Measurements from ENCODE around the gene VOPP1. TPM values are rescaled to one million over a fixed set of nuclear protein-coding genes. Genes with fewer than 3 reads are reported as not detected.
"Not testable (repeated sequence)": the region's sequence is repeated elsewhere in the genome, so short reads cannot be mapped to it uniquely, and the experiment has no call there.

VOPP1 gene
- total RNA-seq, 1 donor from 2014 or later: 90.6 TPM

DNA sequence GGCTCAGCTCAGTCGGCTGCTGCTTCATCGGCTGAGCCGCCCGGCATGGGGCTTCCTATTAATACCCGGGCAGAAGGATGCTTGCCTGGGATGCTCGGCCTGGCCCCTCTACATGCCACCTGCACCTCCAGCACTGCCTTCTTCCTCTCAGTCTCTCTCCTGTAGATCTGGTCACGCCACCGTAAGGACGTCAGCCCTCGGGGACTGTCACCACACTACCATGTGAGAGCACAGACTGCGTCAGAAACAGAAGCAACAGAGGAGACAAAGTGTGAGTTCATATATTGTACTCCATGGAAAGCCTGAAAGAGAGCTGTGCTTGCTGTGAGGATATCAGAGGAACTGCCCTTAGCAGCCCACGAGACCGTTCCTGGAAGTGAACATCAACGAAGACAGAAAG, 99.9 kb downstream of the VOPP1 start:
- H3K27me3 Mint-ChIP-seq; H3K9me3 Mint-ChIP-seq; H3K27ac Mint-ChIP-seq; DNase-seq; H3K4me3 Mint-ChIP-seq; intact Hi-C loops (cut with micrococcal nuclease): not testable (repeated sequence)
- H3K36me3 Mint-ChIP-seq (ENCODE audit: low read depth): peaks cover 34% of the 10 kb centered on the region
- H3K4me1 Mint-ChIP-seq: peaks cover 64% of the 10 kb centered on the region

DNA sequence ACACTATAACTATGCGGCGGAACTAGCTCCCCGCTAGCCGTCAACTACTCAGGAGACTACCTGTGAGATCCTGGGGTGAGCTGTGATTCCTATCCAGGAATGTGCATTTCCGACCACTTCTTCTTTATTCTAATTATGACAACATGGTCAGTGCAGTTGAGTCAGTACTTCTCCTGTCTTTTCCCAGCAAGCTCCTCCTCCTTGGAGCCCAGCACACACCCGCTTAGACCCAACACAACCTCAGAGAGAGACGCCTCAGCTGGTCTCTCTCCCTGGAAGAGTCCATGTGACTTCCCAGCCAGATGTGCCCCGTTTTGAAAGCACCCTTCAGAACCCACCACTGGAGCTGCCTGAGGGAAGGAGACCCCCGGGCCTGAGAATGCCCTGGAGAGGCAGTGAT, 100.7 kb downstream of the VOPP1 start:
- H3K27me3 Mint-ChIP-seq; intact Hi-C loops (cut with micrococcal nuclease); H3K4me3 Mint-ChIP-seq; H3K9me3 Mint-ChIP-seq; H3K27ac Mint-ChIP-seq; DNase-seq: not testable (repeated sequence)
- H3K36me3 Mint-ChIP-seq (ENCODE audit: low read depth): peaks cover 35% of the 10 kb centered on the region
- H3K4me1 Mint-ChIP-seq: peaks cover 60% of the 10 kb centered on the region

DNA sequence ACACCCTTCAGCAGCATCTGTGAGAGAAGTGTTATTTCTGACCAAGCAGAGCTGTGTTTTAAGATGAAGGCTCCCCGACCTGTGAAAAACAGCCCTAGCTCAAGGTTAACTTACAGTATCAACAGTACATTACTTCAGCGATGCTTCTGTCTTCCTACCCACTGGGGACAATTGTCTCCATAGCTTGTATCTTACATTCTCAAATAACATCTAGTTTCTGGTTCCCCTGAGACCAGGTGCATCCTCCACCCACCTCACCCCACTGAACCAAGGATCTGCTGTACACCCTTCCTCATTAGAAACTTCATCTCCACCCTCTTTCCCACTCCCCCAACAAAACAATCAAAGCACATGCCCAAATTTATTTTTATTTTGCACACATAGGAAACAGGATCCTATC, 102.0 kb downstream of the VOPP1 start:
- peak overlapping the region; percentile 47 for H3K27ac Mint-ChIP-seq
- H3K4me3 Mint-ChIP-seq: peak overlapping the region; percentile 39
- H3K27me3 Mint-ChIP-seq: no peaks in the 10 kb centered on the region
- H3K36me3 Mint-ChIP-seq (ENCODE audit: low read depth): peaks cover 44% of the 10 kb centered on the region
- no peaks in the 10 kb centered on the region for H3K9me3 Mint-ChIP-seq
- intact Hi-C loops (cut with micrococcal nuclease): no loop called here
- peaks cover 52% of the 10 kb centered on the region for H3K4me1 Mint-ChIP-seq
- no peak for DNase-seq

DNA sequence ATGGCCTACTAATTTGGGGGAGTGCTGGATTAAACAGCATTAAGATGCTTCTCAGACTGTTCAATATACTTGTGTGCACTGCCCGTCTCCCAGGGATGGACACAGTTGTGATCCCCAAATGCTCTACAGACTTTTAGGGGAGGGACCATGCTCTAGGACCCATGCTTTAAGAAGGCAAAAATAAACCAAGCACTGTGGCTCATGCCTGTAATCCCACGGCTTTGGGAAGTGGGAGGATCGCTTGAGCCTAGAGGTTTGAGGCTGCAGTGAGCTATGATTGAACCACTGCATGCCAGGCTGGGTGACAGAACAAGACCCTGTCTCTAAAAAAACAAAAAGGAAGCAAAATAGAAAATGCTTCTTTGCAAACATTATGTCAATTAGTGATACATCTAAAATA, 102.6 kb downstream of the VOPP1 start:
- H3K27ac Mint-ChIP-seq: peak overlapping the region; percentile 58
- DNase-seq: no peak
- peaks cover 47% of the 10 kb centered on the region for H3K36me3 Mint-ChIP-seq (ENCODE audit: low read depth)
- peaks cover 47% of the 10 kb centered on the region for H3K4me1 Mint-ChIP-seq
- intact Hi-C loops (cut with micrococcal nuclease): loop anchor here (2.0 kb wide), 1 partner anchor 65 kb away; no protein-coding TSS in a partner anchor
- H3K9me3 Mint-ChIP-seq: no peaks in the 10 kb centered on the region
- H3K4me3 Mint-ChIP-seq: peak overlapping the region; percentile 34
- no peaks in the 10 kb centered on the region for H3K27me3 Mint-ChIP-seq

DNA sequence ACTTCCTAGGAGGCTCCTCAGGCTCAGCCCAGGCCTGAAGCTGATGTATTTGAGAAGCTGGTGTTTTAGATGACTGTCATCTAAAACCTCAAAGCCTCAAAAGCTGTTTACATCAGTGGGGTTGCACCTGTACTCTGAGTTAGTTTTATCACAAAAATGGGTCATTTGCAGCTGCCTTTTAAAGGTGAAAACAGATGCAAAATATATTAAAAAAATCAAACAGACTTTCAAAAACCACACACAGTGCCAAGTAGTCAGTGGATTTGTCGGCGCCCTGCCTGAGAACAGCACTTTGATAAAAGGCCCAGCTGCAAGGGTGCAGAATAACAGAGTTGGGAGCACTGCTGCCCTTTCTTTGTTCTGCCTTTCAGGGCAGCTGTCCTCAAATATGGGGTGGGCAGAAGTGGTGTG, 103.0 kb downstream of the VOPP1 start:
- Mint-ChIP-seq H3K4me1 (peaks cover 45% of the 10 kb centered on the region), H3K27me3 (no peaks in the 10 kb centered on the region), H3K36me3 (ENCODE audit: low read depth) (peaks cover 50% of the 10 kb centered on the region), H3K4me3 (peak overlapping the region; percentile 34), H3K27ac (peak overlapping the region; percentile 80), H3K9me3 (no peaks in the 10 kb centered on the region)
- peak; percentile 80 for DNase-seq
- intact Hi-C loops (cut with micrococcal nuclease): loop anchor here (2.0 kb wide), 1 partner anchor 66 kb away; no protein-coding TSS in a partner anchor

DNA sequence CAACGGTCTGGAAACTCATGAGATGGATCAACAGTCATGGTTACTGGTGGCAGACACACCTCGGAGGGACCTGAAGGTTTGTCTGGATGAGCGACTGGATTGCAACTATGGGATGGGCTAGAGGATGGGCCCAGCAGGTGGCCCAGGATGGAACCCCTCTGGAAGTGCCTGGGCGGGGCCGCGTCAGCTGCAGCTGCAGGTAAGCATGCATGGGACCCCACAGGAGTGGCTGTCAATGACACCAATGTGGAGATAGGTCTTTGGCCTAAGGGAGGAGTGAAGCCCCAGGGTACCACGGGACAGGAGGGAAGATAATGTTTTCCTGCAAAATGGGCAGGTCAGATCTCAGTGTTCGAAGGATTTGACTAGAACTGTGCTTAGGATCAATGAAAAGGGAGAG, 103.8 kb downstream of the VOPP1 start:
- DNase-seq: peak; percentile 54
- Mint-ChIP-seq H3K4me3 (peak overlapping the region; percentile 39), H3K27ac (peak overlapping the region; percentile 80), H3K9me3 (peaks cover 1% of the 10 kb centered on the region), H3K27me3 (no peaks in the 10 kb centered on the region), H3K4me1 (peaks cover 37% of the 10 kb centered on the region), H3K36me3 (ENCODE audit: low read depth) (peaks cover 54% of the 10 kb centered on the region)
- intact Hi-C loops (cut with micrococcal nuclease): loop anchor here (2.0 kb wide), 1 partner anchor 66 kb away; no protein-coding TSS in a partner anchor

DNA sequence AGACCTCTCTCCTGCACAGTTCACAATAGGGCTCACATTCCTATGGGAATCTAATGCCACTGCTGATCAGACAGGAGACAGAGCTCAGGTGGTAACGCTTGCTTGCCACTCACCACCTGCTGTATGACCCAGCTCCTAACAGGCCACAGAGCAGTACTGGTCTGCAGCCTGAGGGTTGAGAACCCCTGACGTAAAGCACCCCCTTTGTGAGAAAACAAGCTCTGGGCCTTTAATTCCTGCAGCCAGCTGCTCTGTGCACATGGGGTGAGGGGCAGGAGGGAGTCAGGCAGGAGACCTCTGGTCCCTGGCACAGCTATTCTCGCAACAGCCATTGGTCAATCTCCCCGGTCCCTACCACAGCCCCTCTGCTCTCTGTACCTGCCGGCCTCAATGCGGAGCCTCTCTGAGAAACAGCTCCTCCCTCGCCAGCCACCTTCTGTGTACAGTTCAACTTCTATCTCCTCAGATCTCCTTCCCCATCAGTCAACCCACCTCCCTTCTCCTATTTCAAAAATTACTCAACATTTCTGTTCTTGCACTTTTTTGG, 105.2 kb downstream of the VOPP1 start:
- H3K36me3 Mint-ChIP-seq (ENCODE audit: low read depth): peaks cover 63% of the 10 kb centered on the region
- peaks cover 41% of the 10 kb centered on the region for H3K4me1 Mint-ChIP-seq
- intact Hi-C loops (cut with micrococcal nuclease): no loop called here
- H3K9me3 Mint-ChIP-seq: peaks cover 9% of the 10 kb centered on the region
- no peak overlapping the region for H3K4me3 Mint-ChIP-seq
- no peak overlapping the region for H3K27ac Mint-ChIP-seq
- peak; percentile 52 for DNase-seq
- H3K27me3 Mint-ChIP-seq: no peaks in the 10 kb centered on the region

DNA sequence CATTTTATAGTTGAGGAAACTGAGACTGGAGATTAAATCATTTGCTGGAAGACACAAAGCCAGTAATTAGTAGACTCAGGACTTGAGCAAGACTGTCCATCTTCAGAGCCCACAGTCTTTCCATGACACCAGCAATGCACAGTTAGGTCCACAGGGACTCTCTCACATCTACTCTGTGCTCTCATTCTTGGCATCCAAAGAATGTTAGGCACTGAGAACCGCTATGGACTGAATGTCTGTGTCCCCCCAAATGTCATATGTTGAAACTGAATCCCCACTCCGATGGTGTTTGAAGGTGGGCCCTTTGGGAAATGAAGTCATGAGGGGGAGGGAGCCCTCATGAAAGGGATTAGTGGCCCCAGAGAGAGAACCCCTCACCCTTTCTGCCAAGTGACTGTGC, 106.6 kb downstream of the VOPP1 start:
- DNase-seq: no peak
- H3K9me3 Mint-ChIP-seq: peaks cover 19% of the 10 kb centered on the region
- peaks cover 70% of the 10 kb centered on the region for H3K36me3 Mint-ChIP-seq (ENCODE audit: low read depth)
- no peak overlapping the region for H3K27ac Mint-ChIP-seq
- H3K27me3 Mint-ChIP-seq: no peaks in the 10 kb centered on the region
- H3K4me3 Mint-ChIP-seq: no peak overlapping the region
- intact Hi-C loops (cut with micrococcal nuclease): no loop called here
- H3K4me1 Mint-ChIP-seq: peaks cover 46% of the 10 kb centered on the region

DNA sequence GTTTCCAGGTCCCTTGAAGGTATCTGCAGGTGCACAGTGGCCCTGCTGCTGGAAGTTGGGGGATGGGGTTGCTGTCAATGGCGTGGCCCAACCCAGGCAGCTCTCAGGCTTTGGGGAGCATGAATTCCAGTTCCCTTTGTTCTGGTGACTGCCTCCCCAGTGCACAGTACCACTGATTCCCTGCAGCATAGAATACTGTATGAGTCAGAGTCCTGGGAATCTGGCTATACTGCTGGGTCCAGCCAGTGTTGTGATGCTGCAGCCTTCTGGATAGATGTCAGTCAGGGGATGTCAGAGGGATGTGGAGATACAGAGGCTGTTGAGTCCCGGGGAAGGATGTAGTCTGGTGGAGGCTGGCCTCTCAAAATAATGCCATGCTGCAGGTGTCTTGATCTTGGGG, 107.9 kb downstream of the VOPP1 start:
- no peak overlapping the region for H3K27ac Mint-ChIP-seq
- peaks cover 75% of the 10 kb centered on the region for H3K36me3 Mint-ChIP-seq (ENCODE audit: low read depth)

DNA sequence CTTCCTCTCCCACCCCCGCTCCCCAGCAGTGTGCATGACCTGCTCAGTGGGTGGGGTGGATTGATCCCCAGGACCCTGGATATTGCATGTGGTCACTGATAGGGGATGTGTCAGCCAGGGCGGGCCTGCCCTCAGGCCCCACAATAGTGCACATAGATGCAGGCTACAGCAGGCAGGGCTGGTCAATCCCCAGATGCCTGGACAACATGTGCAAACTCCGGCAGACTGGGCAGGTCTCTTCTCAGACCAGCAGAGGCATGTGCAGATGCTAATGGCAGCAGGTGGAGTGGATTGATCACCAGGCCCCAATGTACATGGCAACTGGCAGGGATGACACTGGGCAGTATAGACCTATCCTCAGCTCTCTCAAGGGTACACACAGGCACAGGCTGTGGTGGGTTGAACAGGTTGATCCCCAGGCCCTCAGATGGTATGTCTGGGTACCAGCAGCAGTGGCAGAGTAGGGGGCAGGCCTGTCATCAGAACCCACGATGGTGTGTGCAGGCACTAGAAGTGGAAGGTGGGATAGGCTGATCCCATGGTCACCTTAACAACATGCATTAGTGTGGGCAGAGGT, 108.5 kb downstream of the VOPP1 start:
- DNase-seq: no peak
- intact Hi-C loops (cut with micrococcal nuclease): no loop called here
- Mint-ChIP-seq H3K9me3 (peaks cover 25% of the 10 kb centered on the region), H3K4me1 (peaks cover 33% of the 10 kb centered on the region), H3K36me3 (ENCODE audit: low read depth) (peaks cover 81% of the 10 kb centered on the region), H3K27me3 (no peaks in the 10 kb centered on the region), H3K27ac (no peak overlapping the region), H3K4me3 (no peak overlapping the region)

More for the DNA sequence above, 107.9 kb downstream of the VOPP1 start:
- H3K4me1 Mint-ChIP-seq: peaks cover 36% of the 10 kb centered on the region
- no peak overlapping the region for H3K4me3 Mint-ChIP-seq
- peaks cover 22% of the 10 kb centered on the region for H3K9me3 Mint-ChIP-seq
- H3K27me3 Mint-ChIP-seq: no peaks in the 10 kb centered on the region
- no peak for DNase-seq
- intact Hi-C loops (cut with micrococcal nuclease): no loop called here

DNA sequence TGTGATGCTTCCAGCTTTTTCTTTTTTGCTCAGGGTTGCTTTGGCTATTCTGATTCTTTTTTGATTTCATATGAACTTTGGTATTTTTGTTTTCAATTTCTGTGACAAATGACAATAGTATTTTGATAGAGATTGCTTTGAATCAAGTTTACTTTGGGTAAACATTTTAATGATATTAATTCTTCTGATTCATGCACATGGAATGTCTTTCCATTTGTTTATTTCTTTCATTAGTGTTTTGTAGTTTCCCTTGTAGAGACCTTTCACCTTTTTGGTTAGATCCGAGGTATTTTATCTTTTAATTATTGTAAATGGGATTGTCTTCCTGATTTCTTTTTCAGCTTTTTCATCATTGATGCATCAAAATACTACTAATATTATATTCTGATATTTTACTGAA, 114.0 kb downstream of the VOPP1 start:
- H3K36me3 Mint-ChIP-seq (ENCODE audit: low read depth): peaks cover 65% of the 10 kb centered on the region
- H3K27me3 Mint-ChIP-seq: no peaks in the 10 kb centered on the region
- intact Hi-C loops (cut with micrococcal nuclease): no loop called here
- H3K4me1 Mint-ChIP-seq: peaks cover 31% of the 10 kb centered on the region
- peaks cover 31% of the 10 kb centered on the region for H3K9me3 Mint-ChIP-seq
- no peak for DNase-seq
- H3K4me3 Mint-ChIP-seq: no peak overlapping the region
- no peak overlapping the region for H3K27ac Mint-ChIP-seq

DNA sequence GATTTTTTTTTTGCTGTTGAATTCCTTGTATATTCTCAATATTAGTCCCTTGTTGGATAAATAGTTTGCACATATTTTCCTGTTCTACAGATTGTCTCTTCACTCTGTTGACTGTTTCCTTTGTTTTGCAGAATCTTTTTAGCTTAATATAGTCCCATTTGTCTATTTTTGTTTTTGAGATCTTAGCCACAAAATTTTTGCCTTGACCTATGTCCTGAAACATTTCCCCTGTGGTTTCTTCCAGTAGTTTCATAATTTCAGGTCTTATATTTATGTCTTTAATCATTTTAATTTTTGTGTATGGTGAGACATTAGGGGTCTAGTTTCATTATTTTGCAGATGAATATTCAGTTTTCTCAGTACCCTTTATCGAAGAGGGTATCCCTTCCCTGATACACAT, 114.5 kb downstream of the VOPP1 start:
- peaks cover 27% of the 10 kb centered on the region for H3K9me3 Mint-ChIP-seq
- intact Hi-C loops (cut with micrococcal nuclease): no loop called here
- peaks cover 32% of the 10 kb centered on the region for H3K4me1 Mint-ChIP-seq
- no peak for DNase-seq
- no peak overlapping the region for H3K4me3 Mint-ChIP-seq
- H3K27ac Mint-ChIP-seq: no peak overlapping the region
- no peaks in the 10 kb centered on the region for H3K27me3 Mint-ChIP-seq
- H3K36me3 Mint-ChIP-seq (ENCODE audit: low read depth): peaks cover 64% of the 10 kb centered on the region

DNA sequence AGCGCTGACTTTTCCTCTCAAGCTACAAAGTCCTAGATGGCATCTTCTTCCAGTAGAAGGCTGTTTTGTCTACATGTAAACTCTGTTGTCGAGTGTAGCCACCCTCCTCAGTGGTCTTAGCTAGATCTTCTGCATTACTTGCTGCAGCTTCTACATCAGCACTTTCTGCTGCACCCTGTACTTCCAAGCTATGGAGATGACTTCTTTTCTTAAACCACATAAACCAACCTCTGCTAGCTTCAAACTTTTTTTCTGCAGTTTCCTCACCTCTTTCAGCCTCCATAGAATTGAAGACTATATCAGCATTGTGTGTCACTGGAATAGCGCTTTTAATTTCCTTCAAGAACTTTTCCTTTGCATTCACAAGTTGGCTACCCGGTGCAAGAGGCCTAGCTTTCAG, 119.3 kb downstream of the VOPP1 start:
- Mint-ChIP-seq H3K36me3 (ENCODE audit: low read depth) (peaks cover 43% of the 10 kb centered on the region), H3K9me3 (peaks cover 9% of the 10 kb centered on the region), H3K27me3 (no peaks in the 10 kb centered on the region), H3K27ac (no peak overlapping the region), H3K4me1 (peaks cover 23% of the 10 kb centered on the region), H3K4me3 (no peak overlapping the region)
- intact Hi-C loops (cut with micrococcal nuclease): no loop called here
- no peak for DNase-seq

DNA sequence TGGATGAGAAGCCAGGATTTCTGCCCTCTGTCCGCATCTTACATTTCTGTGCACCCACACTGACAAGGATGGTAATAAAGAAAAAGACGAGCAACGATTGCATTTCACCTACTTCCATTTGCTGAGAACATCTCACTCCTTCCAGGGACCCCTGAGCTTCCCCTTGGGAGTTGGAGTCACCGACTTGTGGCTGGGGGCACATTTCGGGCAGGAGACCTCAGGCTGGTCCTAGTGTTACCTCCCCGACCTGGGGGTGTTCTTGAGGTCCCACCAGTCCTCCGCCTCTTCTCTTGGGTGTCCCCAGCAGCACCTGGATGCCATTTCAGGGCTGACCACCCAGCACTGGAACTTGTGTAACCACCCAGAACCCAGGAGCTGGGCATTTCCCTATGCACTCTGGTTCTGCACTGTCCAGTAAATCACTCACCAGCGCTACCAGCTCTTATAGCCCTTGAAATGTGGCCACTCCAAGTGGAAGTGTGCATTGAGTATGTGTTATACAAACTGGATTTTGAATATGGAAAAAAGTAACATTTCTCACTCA, 122.2 kb downstream of the VOPP1 start:
- Mint-ChIP-seq H3K4me1 (peaks cover 13% of the 10 kb centered on the region), H3K27me3 (no peaks in the 10 kb centered on the region), H3K36me3 (ENCODE audit: low read depth) (peaks cover 30% of the 10 kb centered on the region), H3K4me3 (no peak overlapping the region), H3K27ac (no peak overlapping the region), H3K9me3 (peaks cover 5% of the 10 kb centered on the region)
- intact Hi-C loops (cut with micrococcal nuclease): no loop called here
- DNase-seq: no peak
